ENCODE data around the gene SLC38A3. TPM values are rescaled to one million over a fixed set of nuclear protein-coding genes. Genes with fewer than 3 reads are reported as not detected.

The SLC38A3 gene
- total and polyA plus RNA-seq, 2 donors from 2014 or later, result 1.6 to 4.2 TPM

DNA sequence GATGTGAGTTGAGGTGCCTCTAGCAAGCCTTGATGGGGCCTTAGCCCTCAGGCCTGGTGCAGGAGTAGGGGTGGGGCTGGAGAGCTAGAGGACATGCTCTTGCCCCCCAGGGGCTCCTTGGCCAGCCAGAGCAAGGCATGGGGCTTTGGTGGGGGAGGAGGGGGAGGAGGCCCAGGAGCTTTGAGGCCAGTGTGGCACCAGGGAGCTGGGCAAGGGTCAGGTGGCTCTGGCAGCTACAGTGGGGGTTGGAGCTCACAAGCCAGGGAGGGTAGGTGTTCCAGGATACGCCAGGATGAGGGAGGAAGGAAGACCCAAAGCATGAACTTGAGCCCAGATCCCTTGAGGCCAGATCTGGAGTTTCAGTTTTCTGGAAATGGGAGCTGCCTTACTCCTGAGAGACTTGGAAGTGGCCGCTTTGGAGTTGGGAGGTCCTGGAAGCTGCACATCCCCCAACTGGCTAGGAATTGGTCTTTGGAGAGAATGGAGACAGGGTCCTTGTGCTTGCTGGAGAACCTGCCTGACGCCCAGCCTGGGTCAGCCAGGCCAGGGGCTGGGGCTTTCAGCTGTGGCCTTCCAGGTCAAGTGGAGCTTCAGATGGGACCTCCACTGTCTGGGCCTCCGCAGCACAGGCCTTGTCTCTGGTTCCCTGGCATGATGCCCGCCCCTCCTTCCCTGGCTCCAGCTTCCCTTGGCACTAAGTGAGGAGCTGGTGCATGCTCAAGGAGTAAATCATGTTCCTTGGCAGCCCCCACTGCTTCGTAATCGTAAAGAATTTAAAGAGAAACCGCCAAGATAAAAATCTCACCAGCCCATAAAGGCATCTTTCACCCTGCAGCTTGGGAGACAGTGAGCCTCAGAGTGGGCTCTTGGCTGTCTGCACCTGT lies 41.3 kb upstream of the SLC38A3 start:
- peak overlapping the region in 1 of 3 donors; percentile 37 for H3K9ac ChIP-seq (ENCODE audit: low read length in 3 of 3)
- no peak overlapping the region for H3K4me3 ChIP-seq (ENCODE audit: low read length in 3 of 3)
- TF ChIP-seq, protein P1, sequence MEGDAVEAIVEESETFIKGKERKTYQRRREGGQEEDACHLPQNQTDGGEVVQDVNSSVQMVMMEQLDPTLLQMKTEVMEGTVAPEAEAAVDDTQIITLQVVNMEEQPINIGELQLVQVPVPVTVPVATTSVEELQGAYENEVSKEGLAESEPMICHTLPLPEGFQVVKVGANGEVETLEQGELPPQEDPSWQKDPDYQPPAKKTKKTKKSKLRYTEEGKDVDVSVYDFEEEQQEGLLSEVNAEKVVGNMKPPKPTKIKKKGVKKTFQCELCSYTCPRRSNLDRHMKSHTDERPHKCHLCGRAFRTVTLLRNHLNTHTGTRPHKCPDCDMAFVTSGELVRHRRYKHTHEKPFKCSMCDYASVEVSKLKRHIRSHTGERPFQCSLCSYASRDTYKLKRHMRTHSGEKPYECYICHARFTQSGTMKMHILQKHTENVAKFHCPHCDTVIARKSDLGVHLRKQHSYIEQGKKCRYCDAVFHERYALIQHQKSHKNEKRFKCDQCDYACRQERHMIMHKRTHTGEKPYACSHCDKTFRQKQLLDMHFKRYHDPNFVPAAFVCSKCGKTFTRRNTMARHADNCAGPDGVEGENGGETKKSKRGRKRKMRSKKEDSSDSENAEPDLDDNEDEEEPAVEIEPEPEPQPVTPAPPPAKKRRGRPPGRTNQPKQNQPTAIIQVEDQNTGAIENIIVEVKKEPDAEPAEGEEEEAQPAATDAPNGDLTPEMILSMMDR (IDR thresholded peaks at IDR 0.05; ENCODE audit: borderline replicate concordance, extremely low read depth, insufficient read depth), result no peak
- intact Hi-C loops (cut with DNase I), result no loop called here
- H3K36me3 ChIP-seq (ENCODE audit: control insufficient read depth in 2 of 3, insufficient read depth in 3 of 3, low read length in 3 of 3), result peaks cover 0 to 2% (median 0%) of the 10 kb centered on the region in 3 donors
- H3K9me3 ChIP-seq (ENCODE audit: control insufficient read depth in 2 of 3, insufficient read depth in 1 of 3, low read length in 3 of 3), result no peaks in the 10 kb centered on the region
- DNase-seq (no peak), FAIRE-seq (no peak)
- H3K27ac ChIP-seq (ENCODE audit: low read depth in 2 of 2, low read length in 2 of 2), result peak overlapping the region; percentile 54 to 90
- H3K4me1 ChIP-seq (ENCODE audit: control insufficient read depth in 2 of 3, insufficient read depth in 2 of 3, low read depth in 1 of 3, low read length in 3 of 3), result peaks cover 5 to 81% (median 59%) of the 10 kb centered on the region in 3 donors
- H3K27me3 ChIP-seq (ENCODE audit: control insufficient read depth, insufficient read depth, low read length), result no peaks in the 10 kb centered on the region

DNA sequence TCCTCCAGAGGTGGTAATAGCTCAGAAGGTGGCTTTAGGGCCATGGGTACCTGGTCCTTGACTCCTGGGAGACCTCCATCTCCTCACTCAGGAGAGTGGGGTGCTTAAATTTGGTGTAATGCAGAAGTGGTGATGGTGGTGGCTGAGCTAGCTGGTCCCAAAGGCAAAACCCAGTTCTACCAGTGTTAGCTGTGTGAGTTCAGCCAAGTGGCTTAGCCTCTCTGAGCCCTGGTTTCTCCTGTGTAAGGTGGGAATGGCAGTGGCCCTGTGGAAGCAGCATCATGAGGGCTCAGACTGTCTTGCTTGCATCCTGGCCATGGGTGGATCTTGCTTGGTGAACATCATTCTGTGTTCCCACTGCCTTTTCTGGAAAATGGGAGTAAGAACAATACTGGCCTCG lies 40.6 kb upstream of the SLC38A3 start:
- no peak for FAIRE-seq
- TF ChIP-seq, protein P1 (IDR thresholded peaks at IDR 0.05; ENCODE audit: borderline replicate concordance, extremely low read depth, insufficient read depth), result no peak
- peak overlapping the region in 1 of 3 donors; percentile 37 for H3K9ac ChIP-seq (ENCODE audit: low read length in 3 of 3)
- H3K27ac ChIP-seq (ENCODE audit: low read depth in 2 of 2, low read length in 2 of 2), result peak overlapping the region; percentile 35 to 90
- H3K4me3 ChIP-seq (ENCODE audit: low read length in 3 of 3), result peak overlapping the region in 1 of 3 donors; percentile 10
- no peaks in the 10 kb centered on the region for H3K27me3 ChIP-seq (ENCODE audit: control insufficient read depth, insufficient read depth, low read length)
- no peaks in the 10 kb centered on the region for H3K9me3 ChIP-seq (ENCODE audit: control insufficient read depth in 2 of 3, insufficient read depth in 1 of 3, low read length in 3 of 3)
- intact Hi-C loops (cut with DNase I), result no loop called here
- H3K36me3 ChIP-seq (ENCODE audit: control insufficient read depth in 2 of 3, insufficient read depth in 3 of 3, low read length in 3 of 3), result peaks cover 0 to 2% (median 0%) of the 10 kb centered on the region in 3 donors
- no peak for DNase-seq
- H3K4me1 ChIP-seq (ENCODE audit: control insufficient read depth in 2 of 3, insufficient read depth in 2 of 3, low read depth in 1 of 3, low read length in 3 of 3), result peaks cover 5 to 83% (median 59%) of the 10 kb centered on the region in 3 donors

DNA sequence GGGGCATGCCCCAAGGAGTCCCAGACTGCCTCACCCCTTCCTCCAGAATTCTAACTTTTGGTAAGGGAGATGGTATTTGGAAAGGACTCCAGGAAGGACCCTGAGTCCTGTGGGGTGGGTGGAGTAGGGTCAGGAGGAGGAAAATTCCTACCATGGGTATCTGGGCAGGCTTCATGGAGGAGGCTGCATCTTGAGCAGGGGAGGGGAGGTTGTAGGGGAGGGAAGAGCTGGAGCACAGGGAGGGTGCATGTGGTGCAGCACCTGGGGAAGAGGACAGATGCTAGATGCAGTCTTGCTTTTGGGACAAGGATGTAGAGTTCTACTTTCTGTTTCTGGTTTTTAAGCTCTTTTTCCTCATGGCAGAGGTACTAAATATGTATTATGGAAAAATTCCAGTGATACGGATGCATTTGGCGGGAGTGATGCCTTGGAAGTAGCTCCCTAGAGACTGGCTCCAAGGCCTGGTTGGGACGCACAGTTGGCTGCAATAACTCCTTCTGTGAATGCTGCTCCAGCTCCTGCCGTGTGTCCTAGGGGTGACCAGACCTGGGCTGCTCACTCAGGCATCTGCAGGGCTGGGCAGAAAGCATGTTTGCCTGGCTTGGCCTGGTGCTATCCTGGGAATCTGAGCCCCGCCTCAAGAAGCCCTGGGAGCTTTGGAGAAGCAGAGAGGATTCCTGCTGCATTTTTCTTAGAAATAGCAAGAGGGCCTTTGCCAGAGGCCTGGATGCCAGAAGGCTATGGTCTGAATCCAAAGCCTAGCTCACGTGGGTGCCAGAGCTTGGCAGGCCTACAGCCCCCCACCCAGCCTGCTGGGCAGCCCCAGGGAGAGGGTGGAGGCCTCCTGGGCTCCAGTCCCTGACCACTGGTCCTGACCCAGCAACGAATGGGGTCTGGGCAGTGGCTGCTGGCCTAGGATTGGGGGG lies 39.8 kb upstream of the SLC38A3 start:
- Histone ChIP-seq H3K9me3 (ENCODE audit: control insufficient read depth in 2 of 3, insufficient read depth in 1 of 3, low read length in 3 of 3) (no peaks in the 10 kb centered on the region), H3K4me3 (ENCODE audit: low read length in 3 of 3) (no peak overlapping the region), H3K27me3 (ENCODE audit: control insufficient read depth, insufficient read depth, low read length) (no peaks in the 10 kb centered on the region), H3K9ac (ENCODE audit: low read length in 3 of 3) (peak overlapping the region in 1 of 3 donors; percentile 60), H3K27ac (ENCODE audit: low read depth in 2 of 2, low read length in 2 of 2) (peak overlapping the region; percentile 83 to 90), H3K4me1 (ENCODE audit: control insufficient read depth in 2 of 3, insufficient read depth in 2 of 3, low read depth in 1 of 3, low read length in 3 of 3) (peaks cover 5 to 87% (median 63%) of the 10 kb centered on the region in 3 donors), H3K36me3 (ENCODE audit: control insufficient read depth in 2 of 3, insufficient read depth in 3 of 3, low read length in 3 of 3) (peaks cover 0 to 2% (median 0%) of the 10 kb centered on the region in 3 donors)
- FAIRE-seq (no peak), DNase-seq (peak in 2 of 5 donors; percentile 53 to 84)
- TF ChIP-seq, protein P1 (IDR thresholded peaks at IDR 0.05; ENCODE audit: borderline replicate concordance, extremely low read depth, insufficient read depth), result no peak
- intact Hi-C loops (cut with DNase I), result no loop called here
